ENCODE results near the gene PCNX2.

GRCh38 chr1:233020426-233020825, 275.1 kb downstream of the PCNX2 start:
- TF ChIP-seq CTCF (conservative IDR thresholded peaks at IDR 0.05; ENCODE audit: low read length) (no peak), EZH2phosphoT487 (IDR thresholded peaks at IDR 0.05; ENCODE audit: borderline replicate concordance) (no peak)

All from Loucy (cell line).